Measurements from ENCODE around the gene FDPS.

DNA sequence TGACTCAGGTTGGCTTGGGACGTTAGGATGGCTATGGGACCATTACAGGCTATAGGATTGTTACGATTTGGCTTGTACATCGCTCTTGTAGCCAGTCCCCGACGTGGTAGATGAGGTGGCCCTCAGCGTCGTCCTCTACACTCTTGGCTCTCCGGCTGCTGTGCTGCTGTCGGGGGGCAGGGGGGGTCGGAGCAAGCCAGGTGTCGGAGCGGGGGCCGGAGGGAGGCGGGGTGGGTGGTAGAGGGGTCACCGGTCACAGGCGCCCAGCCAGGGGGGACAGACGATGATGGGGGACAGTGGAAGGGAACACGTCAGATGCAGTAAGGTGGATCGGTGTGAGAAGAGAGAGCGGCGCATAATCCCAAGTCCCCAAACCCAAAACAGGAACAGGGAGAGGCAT, 40.0 kb upstream of the FDPS start:
- TF ChIP-seq POLR2A (IDR thresholded peaks at IDR 0.05) (no peak), CTCF (IDR thresholded peaks at IDR 0.05) (no peak)
